ENCODE results near the gene SYCP2. TPM values are rescaled to one million over a fixed set of nuclear protein-coding genes. Genes with fewer than 3 reads are reported as not detected.

The SYCP2 gene
- total RNA-seq, 6 experiments from 2014 or later: 0.23 to 1.1 (median 0.56) TPM

DNA sequence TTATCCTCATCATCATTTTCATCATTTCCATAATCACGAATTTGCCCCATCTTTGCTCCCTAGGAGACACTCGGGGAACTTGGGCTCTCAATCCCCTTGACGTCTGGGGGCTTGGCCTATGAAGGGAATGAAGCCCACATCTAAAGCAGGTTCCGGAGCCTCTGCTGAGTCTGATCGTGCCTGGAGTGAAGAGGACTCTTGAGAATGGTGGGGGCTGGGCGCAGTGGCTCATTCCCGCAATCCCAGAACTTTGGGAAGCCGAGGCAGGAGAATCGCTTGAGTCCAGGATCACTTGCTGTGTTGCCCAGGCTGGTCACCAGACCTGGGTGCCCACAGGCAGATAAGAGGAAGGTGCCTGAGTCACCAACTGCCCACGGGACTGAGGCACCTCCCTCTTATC is 114.5 kb downstream of the SYCP2 start:
- DNase-seq: no peak

DNA sequence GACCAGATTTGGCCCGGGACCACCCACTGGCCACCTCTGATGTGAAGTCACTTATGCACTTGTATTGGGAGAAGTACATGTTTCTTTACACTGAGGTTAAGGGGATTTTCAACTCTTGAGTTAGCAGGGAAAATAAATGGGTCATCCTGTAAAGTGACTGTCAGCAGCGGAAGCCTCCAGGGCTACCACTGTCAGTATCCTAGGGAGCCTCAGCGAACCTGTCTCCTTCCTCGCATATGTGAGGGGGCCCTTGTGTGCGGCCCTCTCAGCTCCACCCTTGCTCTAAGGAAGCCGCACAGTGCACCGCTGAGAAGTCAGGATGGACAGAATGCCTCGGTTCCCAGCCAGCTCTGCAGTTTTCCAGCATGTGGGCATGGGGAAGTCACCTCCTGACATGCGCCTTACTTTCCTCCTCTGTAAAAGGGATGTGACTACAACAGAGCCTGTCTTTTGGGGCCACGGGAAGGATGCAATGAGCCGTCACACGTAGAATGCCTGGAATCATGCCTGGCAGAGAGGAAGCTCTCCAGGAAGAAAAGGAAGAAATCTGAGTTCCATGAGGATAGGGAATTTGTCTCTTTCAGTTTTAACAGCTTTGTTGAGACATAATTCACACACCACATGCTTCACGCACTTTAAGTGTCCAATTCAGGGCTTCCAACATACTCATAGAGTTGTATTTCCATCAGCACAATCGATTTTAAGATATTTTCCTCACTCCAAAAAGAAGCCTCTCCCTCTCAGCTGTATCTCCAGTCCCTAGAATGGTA is 115.4 kb downstream of the SYCP2 start:
- peaks cover under 1% of the 10 kb centered on the region for H3K27me3 Mint-ChIP-seq (ENCODE audit: insufficient read depth)
- no peaks in the 10 kb centered on the region for H3K36me3 Mint-ChIP-seq (ENCODE audit: low read depth)
- H3K4me1 Mint-ChIP-seq (ENCODE audit: low read depth): no peaks in the 10 kb centered on the region
- H3K27ac Mint-ChIP-seq: no peak overlapping the region
- TF ChIP-seq, protein P1, sequence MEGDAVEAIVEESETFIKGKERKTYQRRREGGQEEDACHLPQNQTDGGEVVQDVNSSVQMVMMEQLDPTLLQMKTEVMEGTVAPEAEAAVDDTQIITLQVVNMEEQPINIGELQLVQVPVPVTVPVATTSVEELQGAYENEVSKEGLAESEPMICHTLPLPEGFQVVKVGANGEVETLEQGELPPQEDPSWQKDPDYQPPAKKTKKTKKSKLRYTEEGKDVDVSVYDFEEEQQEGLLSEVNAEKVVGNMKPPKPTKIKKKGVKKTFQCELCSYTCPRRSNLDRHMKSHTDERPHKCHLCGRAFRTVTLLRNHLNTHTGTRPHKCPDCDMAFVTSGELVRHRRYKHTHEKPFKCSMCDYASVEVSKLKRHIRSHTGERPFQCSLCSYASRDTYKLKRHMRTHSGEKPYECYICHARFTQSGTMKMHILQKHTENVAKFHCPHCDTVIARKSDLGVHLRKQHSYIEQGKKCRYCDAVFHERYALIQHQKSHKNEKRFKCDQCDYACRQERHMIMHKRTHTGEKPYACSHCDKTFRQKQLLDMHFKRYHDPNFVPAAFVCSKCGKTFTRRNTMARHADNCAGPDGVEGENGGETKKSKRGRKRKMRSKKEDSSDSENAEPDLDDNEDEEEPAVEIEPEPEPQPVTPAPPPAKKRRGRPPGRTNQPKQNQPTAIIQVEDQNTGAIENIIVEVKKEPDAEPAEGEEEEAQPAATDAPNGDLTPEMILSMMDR (IDR thresholded peaks at IDR 0.05): no peak
- H3K4me3 Mint-ChIP-seq: no peak overlapping the region
- no peak for DNase-seq
- peaks cover 58% of the 10 kb centered on the region for H3K9me3 Mint-ChIP-seq

More for the DNA sequence above, 114.5 kb downstream of the SYCP2 start:
- no peak overlapping the region for H3K4me3 Mint-ChIP-seq
- no peaks in the 10 kb centered on the region for H3K36me3 Mint-ChIP-seq (ENCODE audit: low read depth)
- no peaks in the 10 kb centered on the region; the same call in 1 of the 2 replicates for H3K27me3 Mint-ChIP-seq (ENCODE audit: insufficient read depth)
- peaks cover 59% of the 10 kb centered on the region for H3K9me3 Mint-ChIP-seq
- H3K4me1 Mint-ChIP-seq (ENCODE audit: low read depth): no peaks in the 10 kb centered on the region
- TF ChIP-seq, protein P1 (IDR thresholded peaks at IDR 0.05): no peak
- no peak overlapping the region for H3K27ac Mint-ChIP-seq

- peaks cover 58% of the 10 kb centered on the region for H3K9me3 Mint-ChIP-seq
- TF ChIP-seq, protein P1 (IDR thresholded peaks at IDR 0.05): no peak
- DNase-seq: no peak
- H3K27ac Mint-ChIP-seq: no peak overlapping the region
- H3K36me3 Mint-ChIP-seq (ENCODE audit: low read depth): no peaks in the 10 kb centered on the region
- H3K27me3 Mint-ChIP-seq (ENCODE audit: insufficient read depth): peaks cover 3% of the 10 kb centered on the region
- no peaks in the 10 kb centered on the region for H3K4me1 Mint-ChIP-seq (ENCODE audit: low read depth)
- H3K4me3 Mint-ChIP-seq: no peak overlapping the region
Measured at GRCh38 chr20:59817406-59817805, 116.0 kb downstream of the SYCP2 start.

DNA sequence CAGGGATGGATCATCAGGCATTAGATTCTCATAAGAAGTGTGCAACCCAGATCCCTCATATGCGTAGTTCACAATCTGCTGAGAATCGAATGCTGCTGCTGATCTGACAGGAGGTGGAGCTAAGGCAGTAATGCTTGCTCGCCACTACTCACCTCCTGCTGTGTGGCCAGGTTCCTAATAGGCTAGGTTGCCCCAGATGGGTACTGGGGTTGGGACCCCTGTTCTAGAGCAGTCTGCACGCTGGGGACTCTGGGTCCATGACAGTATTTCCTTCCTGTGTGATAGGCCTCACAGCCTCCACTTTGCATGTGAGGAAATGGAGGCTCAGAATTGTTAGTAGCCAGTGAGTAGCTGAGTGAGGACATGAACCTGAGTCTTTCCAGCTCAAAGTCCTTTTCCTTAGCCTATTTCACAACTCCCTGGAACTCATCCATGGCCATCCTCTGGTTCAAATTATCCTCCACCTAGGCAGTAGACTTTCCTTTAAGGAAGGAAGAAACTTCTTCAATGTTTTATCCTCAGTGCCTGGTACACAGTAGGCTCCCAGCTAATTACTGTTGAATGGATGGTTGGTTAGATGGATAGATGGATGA is 117.2 kb downstream of the SYCP2 start:
- DNase-seq: no peak
- peaks cover 58% of the 10 kb centered on the region for H3K9me3 Mint-ChIP-seq
- peaks cover 3% of the 10 kb centered on the region for H3K27me3 Mint-ChIP-seq (ENCODE audit: insufficient read depth)
- H3K36me3 Mint-ChIP-seq (ENCODE audit: low read depth): no peaks in the 10 kb centered on the region
- TF ChIP-seq, protein P1 (IDR thresholded peaks at IDR 0.05): no peak
- H3K4me3 Mint-ChIP-seq: no peak overlapping the region
- H3K4me1 Mint-ChIP-seq (ENCODE audit: low read depth): no peaks in the 10 kb centered on the region
- no peak overlapping the region for H3K27ac Mint-ChIP-seq

DNA sequence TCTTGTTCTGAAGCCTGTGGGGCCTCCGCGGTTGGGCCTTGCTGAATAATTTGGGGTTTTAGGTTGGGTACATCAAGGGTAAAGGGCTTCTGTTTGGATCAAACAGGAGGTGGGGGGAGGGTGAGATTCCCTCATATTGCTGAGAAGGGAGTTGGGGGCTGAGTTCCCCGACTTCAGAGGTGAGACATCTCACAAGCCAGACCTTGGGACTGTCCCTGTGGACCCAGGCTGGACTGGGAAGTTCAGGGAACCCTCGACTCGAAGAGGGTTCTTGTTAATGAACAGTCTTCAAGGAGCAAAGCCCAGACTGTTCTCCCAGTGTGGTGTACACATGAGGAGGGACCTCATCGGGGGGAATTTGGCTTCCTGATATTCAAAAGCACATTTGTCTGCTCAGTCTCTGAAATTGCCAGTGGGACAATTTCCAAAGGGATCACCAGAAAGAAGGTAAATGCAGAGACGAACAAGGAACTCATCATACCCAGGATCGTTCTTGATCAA is 118.5 kb downstream of the SYCP2 start:
- no peak for DNase-seq
- Mint-ChIP-seq H3K36me3 (ENCODE audit: low read depth) (no peaks in the 10 kb centered on the region), H3K4me1 (ENCODE audit: low read depth) (no peaks in the 10 kb centered on the region), H3K9me3 (peaks cover 52% of the 10 kb centered on the region), H3K27me3 (ENCODE audit: insufficient read depth) (peaks cover 3% of the 10 kb centered on the region), H3K4me3 (no peak overlapping the region), H3K27ac (no peak overlapping the region)
- TF ChIP-seq, protein P1 (IDR thresholded peaks at IDR 0.05): no peak
